Measurements from ENCODE around the gene ADAMTSL1.

The ADAMTSL1 gene

GRCh38 chr9:18739641-18740318, 265.8 kb downstream of the ADAMTSL1 start:
- TF ChIP-seq, protein P1, sequence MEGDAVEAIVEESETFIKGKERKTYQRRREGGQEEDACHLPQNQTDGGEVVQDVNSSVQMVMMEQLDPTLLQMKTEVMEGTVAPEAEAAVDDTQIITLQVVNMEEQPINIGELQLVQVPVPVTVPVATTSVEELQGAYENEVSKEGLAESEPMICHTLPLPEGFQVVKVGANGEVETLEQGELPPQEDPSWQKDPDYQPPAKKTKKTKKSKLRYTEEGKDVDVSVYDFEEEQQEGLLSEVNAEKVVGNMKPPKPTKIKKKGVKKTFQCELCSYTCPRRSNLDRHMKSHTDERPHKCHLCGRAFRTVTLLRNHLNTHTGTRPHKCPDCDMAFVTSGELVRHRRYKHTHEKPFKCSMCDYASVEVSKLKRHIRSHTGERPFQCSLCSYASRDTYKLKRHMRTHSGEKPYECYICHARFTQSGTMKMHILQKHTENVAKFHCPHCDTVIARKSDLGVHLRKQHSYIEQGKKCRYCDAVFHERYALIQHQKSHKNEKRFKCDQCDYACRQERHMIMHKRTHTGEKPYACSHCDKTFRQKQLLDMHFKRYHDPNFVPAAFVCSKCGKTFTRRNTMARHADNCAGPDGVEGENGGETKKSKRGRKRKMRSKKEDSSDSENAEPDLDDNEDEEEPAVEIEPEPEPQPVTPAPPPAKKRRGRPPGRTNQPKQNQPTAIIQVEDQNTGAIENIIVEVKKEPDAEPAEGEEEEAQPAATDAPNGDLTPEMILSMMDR (conservative IDR thresholded peaks at IDR 0.05; ENCODE audit: low read length): no peak
- TF ChIP-seq EZH2phosphoT487 (IDR thresholded peaks at IDR 0.05; ENCODE audit: borderline replicate concordance): no peak
- Histone ChIP-seq H3K4me1 (ENCODE audit: insufficient read depth, low read length, poor library complexity, severe bottlenecking) (no peaks in the 10 kb centered on the region), H4K20me1 (ENCODE audit: insufficient read depth, low read length, poor library complexity, severe bottlenecking) (no peaks in the 10 kb centered on the region), H3K79me2 (ENCODE audit: insufficient read depth, low read length) (no peaks in the 10 kb centered on the region), H3F3A (ENCODE audit: low read depth) (no peaks in the 10 kb centered on the region), H3K4me2 (ENCODE audit: low read depth, low read length, poor library complexity, severe bottlenecking) (no peak overlapping the region), H3K9ac (ENCODE audit: low read depth, low read length, poor library complexity, severe bottlenecking) (no peak overlapping the region), H3K4me3 (ENCODE audit: low read length, poor library complexity, severe bottlenecking) (no peak overlapping the region), H3K9me3 (ENCODE audit: insufficient read depth, low read depth, low read length) (no peaks in the 10 kb centered on the region), H3K27me3 (ENCODE audit: insufficient read depth, low read length, poor library complexity, severe bottlenecking) (no peaks in the 10 kb centered on the region), H3K9me2 (replicated peaks; ENCODE audit: low read depth, low read length) (0 out of 2 replicates have a peak, but pooled peaks cover 5% of the 10 kb centered on the region), H2AFZ (ENCODE audit: low read length) (no peak overlapping the region), H3K36me3 (ENCODE audit: insufficient read depth, low read length) (no peaks in the 10 kb centered on the region)

GRCh38 chr9:18741359-18741758, 267.4 kb downstream of the ADAMTSL1 start:
- H3K79me2 ChIP-seq (ENCODE audit: insufficient read depth, low read length): no peaks in the 10 kb centered on the region
- H3K4me2 ChIP-seq (ENCODE audit: low read depth, low read length, poor library complexity, severe bottlenecking): no peak overlapping the region
- no peak overlapping the region for H3K4me3 ChIP-seq (ENCODE audit: low read length, poor library complexity, severe bottlenecking)
- no peaks in the 10 kb centered on the region for H3K27me3 ChIP-seq (ENCODE audit: insufficient read depth, low read length, poor library complexity, severe bottlenecking)
- H3K36me3 ChIP-seq (ENCODE audit: insufficient read depth, low read length): no peaks in the 10 kb centered on the region
- H3F3A ChIP-seq (ENCODE audit: low read depth): no peaks in the 10 kb centered on the region
- no peaks in the 10 kb centered on the region for H3K9me3 ChIP-seq (ENCODE audit: insufficient read depth, low read depth, low read length)
- H3K9ac ChIP-seq (ENCODE audit: low read depth, low read length, poor library complexity, severe bottlenecking): no peak overlapping the region
- no peaks in the 10 kb centered on the region for H3K4me1 ChIP-seq (ENCODE audit: insufficient read depth, low read length, poor library complexity, severe bottlenecking)
- H3K9me2 ChIP-seq (replicated peaks; ENCODE audit: low read depth, low read length): 0 out of 2 replicates have a peak, but pooled peaks cover 5% of the 10 kb centered on the region
- H2AFZ ChIP-seq (ENCODE audit: low read length): no peak overlapping the region
- H4K20me1 ChIP-seq (ENCODE audit: insufficient read depth, low read length, poor library complexity, severe bottlenecking): no peaks in the 10 kb centered on the region
- TF ChIP-seq, protein P1 (conservative IDR thresholded peaks at IDR 0.05; ENCODE audit: low read length): no peak
- no peak for TF ChIP-seq EZH2phosphoT487 (IDR thresholded peaks at IDR 0.05; ENCODE audit: borderline replicate concordance)

DNA sequence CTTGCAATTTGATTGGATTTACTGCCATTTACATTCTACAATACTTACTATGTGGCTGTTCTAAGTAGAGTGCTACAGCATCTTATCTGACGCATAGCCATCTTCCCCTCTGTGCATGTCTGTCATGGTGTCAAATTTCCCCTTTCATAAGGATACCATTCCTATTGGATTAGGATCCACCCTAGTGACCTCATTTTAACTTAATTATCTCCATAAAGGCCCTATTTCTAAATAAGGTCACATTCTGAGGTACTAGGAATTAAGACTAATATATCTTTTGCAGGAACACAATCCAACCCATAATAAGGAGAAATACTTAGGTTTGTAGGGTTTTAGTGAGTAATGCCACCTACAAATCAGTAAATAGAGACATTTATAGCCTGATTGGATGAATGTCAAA, 268.0 kb downstream of the ADAMTSL1 start:
- no peaks in the 10 kb centered on the region for H3K9me3 ChIP-seq (ENCODE audit: insufficient read depth, low read depth, low read length)
- TF ChIP-seq, protein P1 (conservative IDR thresholded peaks at IDR 0.05; ENCODE audit: low read length): no peak
- no peak for TF ChIP-seq EZH2phosphoT487 (IDR thresholded peaks at IDR 0.05; ENCODE audit: borderline replicate concordance)
- H3F3A ChIP-seq (ENCODE audit: low read depth): no peaks in the 10 kb centered on the region

More for the DNA sequence above, 268.0 kb downstream of the ADAMTSL1 start:
- H3K4me2 ChIP-seq (ENCODE audit: low read depth, low read length, poor library complexity, severe bottlenecking): no peak overlapping the region
- H3K4me3 ChIP-seq (ENCODE audit: low read length, poor library complexity, severe bottlenecking): no peak overlapping the region
- no peaks in the 10 kb centered on the region for H3K27me3 ChIP-seq (ENCODE audit: insufficient read depth, low read length, poor library complexity, severe bottlenecking)
- 0 out of 2 replicates have a peak, but pooled peaks cover 5% of the 10 kb centered on the region for H3K9me2 ChIP-seq (replicated peaks; ENCODE audit: low read depth, low read length)
- no peak overlapping the region for H2AFZ ChIP-seq (ENCODE audit: low read length)
- H3K36me3 ChIP-seq (ENCODE audit: insufficient read depth, low read length): no peaks in the 10 kb centered on the region
- no peaks in the 10 kb centered on the region for H4K20me1 ChIP-seq (ENCODE audit: insufficient read depth, low read length, poor library complexity, severe bottlenecking)
- H3K79me2 ChIP-seq (ENCODE audit: insufficient read depth, low read length): no peaks in the 10 kb centered on the region
- H3K4me1 ChIP-seq (ENCODE audit: insufficient read depth, low read length, poor library complexity, severe bottlenecking): no peaks in the 10 kb centered on the region
- H3K9ac ChIP-seq (ENCODE audit: low read depth, low read length, poor library complexity, severe bottlenecking): no peak overlapping the region
